Activated CD4-positive, alpha-beta T cell treated with anti-CD3 and anti-CD28 coated beads for 48 hours (primary cell): ENCODE results near the gene PCCA.
"Not testable (repeated sequence)": the region's sequence is repeated elsewhere in the genome, so short reads cannot be mapped to it uniquely, and the experiment has no call there.

Experiments
- DNase-seq: peaks from one replicate; pipeline ENCODE4 v3.0.0-alpha.2; 2020

PCCA gene

GRCh38 chr13:100560498-100561157 lies 471.7 kb downstream of the PCCA start:
- no peak for DNase-seq

DNA sequence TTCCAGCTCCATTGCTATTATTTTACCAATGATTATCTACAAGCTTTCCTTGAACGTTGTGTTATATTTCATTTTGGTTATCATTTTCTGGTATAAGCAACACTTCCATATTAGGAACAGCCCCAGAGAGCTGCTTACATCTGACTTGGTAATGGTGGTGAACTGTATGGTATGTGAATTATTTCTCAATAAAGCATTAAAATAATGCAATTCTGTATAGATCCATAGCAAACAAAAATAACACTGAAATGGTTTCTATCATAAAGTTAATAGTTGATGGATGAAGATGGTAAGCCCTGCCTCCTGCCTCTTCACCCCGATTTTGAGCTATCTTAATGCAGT lies 472.2 kb downstream of the PCCA start:
- no peak for DNase-seq

GRCh38 chr13:100561599-100562204 lies 472.8 kb downstream of the PCCA start:
- no peak for DNase-seq

- DNase-seq = no peak
Measured at GRCh38 chr13:100563779-100564178, 474.9 kb downstream of the PCCA start.

DNA sequence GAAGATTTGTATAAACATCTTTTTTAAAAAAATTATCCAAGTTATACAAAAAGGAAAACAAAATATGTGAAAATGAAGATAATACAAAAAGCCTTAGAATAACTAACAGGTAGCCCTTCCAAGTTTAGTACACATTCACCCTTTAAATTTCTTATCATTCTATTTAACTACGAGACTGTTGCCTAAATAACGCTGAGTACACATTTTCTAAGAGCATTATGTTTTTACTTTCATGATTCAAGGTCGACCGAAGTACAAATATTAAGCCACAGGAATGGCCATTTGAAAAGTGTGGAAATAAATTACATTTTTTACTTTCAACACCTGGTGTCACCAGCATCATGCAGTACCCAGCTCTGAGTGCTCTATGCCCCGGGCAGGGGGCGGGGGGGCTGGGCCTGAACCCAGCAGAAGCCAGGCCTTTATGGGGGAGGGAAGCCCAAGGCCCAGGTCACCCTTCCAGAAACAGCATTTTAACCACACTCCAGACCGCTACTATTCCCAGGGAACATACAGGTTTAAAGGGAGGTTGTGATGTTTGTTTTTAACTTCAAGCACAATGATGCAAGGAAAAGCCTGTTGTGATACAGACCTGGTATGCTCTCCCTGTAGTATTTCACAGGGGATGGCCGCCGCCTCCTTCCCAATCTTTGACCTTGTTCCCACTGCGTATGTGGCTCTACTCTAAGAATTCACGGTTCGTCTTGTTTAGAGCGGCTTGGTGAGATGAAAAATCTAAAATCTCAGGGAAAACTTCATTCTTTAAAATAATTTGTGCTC lies 475.7 kb downstream of the PCCA start:
- no peak for DNase-seq

- no peak for DNase-seq
Measured at GRCh38 chr13:100565286-100565685, 476.4 kb downstream of the PCCA start.

GRCh38 chr13:100566543-100566942 lies 477.6 kb downstream of the PCCA start:
- no peak for DNase-seq

DNA sequence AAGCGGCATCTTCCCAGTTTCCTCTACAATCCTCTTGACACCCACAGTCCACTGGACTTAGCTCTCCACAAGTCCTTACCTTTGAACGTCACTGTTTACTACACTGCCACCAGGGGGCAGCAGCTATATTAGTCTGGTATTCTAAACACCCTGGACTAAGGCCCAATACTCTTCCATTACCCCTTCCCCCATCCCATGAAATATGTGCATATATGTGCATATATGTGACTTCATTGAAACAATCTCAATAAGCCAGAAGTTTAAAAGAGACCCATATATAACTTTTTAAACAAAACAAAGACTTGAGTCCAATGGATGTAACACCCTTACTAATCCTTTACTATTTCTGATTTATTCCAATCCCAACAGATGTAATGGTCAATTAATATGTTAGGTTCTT lies 484.2 kb downstream of the PCCA start:
- DNase-seq = peak; percentile 81

- DNase-seq = not testable (repeated sequence)
Measured at GRCh38 chr13:100577239-100577638, 488.3 kb downstream of the PCCA start.
